GM19463 (cell line): ENCODE results near the gene COL13A1.

Source experiments
- ATAC-seq: cut with Tn5 transposase; IDR thresholded peaks from one replicate; pipeline ENCODE4 v1.9.1; 2021; ENCODE audit warnings: mild to moderate bottlenecking, moderate library complexity; ENCODE audit not compliant: unreplicated experiment

Gene COL13A1

DNA sequence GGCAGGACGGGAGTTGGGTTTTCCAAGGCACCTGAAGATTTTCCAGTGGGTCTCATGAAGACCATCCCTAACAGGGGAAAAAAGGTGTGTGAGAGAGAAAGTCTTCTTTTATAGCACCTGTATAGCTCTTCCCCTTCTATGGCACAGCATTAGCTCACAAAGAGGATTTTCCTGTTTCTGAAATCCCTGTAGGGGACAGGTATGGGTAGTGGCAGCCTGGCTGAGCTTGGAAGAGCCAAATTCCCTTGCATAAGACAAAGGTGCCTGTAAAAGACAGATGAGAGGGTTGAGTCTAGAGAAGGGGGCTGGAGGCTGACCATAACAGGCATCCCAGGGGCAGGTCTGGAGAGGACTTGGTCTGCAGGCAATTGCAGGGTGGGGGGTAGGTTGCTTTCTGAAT, 63.7 kb downstream of the COL13A1 start:
- no peak for ATAC-seq

DNA sequence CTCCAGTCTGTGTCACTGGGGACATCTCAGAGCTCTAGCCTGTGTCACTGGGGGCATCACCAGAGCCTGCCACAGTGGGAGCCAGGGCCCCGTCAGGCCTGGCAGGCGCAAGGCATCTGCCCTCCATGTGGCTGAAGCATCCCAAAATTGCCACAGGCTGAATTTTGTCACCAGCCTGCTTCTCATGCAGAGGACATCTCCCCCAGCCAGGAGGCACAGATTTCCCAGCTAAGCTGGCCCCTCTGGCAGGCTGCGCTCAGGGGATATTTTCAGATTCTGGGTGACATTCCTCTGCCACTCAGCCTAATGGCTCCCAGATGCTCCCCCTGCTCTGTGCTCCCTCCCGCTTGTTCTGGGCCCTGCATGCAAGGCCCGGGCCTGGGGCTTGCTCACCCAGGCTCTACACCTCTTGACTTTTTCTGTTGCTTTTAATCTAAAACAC, 64.6 kb downstream of the COL13A1 start:
- no peak for ATAC-seq

GRCh38 chr10:69866688-69867461, 65.2 kb downstream of the COL13A1 start:
- ATAC-seq = no peak

DNA sequence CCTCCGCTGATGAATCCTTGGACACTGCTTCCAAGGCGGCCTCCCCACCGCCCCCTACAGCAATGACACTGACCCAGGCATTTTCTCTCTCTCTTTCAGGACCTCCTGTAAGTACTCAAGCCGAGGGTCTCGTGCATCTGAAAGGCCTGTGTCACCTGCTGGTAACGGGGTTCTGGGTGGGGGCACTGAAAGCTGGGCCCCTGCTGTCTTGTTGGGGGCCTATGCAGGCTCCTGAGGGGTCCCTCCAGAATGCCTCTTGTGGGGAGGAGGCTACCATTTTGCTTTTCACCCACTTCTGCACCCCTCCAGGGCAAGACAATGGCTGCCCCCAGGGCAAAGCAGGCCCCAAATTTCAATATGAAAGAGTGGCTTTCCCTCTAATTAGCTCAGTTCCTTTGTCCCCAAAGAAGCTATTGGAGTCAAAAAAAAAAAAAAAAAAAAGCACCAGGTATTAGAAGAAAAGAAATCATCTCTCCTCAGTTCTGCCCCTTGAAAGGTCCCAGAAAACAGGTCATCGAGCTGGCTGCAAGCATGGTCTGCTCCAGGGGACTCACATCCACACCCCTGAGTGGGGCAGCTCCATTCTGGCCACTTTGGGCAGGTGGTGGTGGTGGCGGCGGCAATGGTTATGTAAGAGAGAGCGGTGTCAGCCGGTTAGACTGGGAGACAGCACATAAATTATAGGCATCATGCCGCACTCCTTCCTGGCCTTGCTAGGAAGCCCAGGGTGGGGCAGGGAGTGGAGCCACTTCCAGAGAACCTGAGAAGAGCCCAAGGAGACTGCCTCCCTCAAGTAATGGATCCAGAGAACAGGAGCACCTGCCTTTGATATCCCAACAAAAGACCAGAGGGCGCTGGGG, 66.2 kb downstream of the COL13A1 start:
- ATAC-seq = no peak

GRCh38 chr10:69868821-69869220, 67.1 kb downstream of the COL13A1 start:
- ATAC-seq = no peak

DNA sequence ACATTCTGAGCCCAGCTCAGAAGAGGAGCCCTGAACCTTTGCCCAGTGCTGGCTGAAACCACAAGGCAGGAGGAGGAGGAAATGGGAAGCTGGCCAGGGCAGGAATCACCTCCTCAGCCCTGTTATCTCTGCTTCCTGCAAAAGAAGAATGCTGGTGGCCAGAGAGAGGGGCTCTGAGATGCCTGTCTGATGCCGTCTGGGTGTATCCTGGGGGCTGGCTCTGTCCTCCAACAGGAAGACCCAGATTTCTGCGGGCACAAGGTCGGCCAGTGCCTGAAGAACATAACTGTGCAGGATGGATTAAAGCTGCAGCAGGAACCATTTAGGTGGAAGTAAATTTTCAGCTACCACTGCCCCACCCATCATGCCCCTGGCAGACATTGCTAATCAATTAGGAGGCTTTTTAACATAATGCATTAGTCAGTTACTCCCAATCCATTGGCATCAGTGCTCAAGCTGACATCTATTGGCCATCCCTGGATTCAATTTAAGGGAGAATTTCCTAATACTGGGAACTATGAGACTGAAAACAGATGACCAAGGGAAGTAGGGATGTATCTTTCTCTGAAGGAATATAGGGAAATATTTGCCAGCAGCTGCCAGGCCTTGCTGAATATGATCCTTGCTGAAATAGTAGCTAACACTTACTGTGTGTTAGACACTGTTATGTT, 67.7 kb downstream of the COL13A1 start:
- ATAC-seq = no peak

DNA sequence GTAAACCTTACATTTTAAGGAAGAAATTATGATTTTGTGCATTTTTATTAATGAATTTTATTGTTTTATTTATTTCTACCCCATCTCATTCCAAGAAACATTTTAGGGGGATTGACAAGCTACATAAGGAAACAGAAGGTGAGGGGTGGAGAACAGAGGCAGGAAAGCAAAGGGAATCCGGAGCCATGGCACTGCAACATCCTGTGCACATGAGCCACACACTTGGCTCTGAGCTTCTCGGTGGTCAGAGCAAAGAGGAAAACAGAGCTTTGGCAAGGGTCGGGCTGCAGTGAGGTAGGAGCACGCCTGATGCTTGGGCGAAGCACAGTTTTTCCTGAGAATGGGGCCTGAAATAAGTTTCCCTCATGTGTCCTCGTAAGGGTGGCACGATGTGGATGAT, 68.9 kb downstream of the COL13A1 start:
- ATAC-seq = no peak

DNA sequence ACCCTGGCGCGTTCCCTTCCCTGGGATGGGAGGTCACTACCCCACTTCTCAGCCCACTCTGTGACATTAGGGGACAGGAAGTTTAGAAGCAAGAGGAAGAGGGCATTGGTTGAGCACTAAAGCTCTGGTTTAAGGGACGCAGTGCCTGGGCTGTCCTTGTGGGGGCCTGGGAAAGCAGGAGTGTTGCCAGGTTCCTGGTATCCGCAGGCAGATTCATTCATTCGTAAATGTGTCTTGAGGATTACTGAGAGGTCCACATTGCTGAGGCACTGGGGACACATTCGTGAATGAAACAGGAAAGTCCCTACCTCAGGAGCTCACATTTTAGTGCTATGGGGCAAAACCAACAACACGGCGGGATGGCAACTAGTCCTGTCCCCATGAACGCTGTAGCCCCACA, 69.4 kb downstream of the COL13A1 start:
- no peak for ATAC-seq

GRCh38 chr10:69872323-69872722, 70.6 kb downstream of the COL13A1 start:
- ATAC-seq = no peak

GRCh38 chr10:69873135-69873639, 71.5 kb downstream of the COL13A1 start:
- ATAC-seq = no peak

- no peak for ATAC-seq
Observed at GRCh38 chr10:69874449-69874848, 72.7 kb downstream of the COL13A1 start.

- no peak for ATAC-seq
Observed at GRCh38 chr10:69875856-69876255, 74.2 kb downstream of the COL13A1 start.

DNA sequence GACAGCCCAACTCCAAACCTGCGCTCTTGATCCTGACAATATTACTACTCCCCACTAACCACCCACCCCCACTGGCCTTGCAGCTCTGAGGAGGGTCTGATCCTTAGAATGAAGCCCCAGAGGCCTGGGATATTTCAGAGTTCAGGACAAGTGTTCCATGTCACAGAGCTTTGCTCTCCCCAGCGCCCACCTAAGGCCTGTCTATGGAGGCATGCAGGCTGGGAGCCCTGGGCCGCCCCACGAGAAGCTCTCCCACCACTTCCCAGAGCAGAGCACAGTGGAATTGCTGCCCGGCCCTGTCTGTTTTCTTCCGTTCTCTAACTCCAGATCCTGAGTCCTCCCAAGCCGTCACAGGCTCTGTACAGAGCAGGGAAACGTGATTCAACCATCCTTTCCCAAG, 74.6 kb downstream of the COL13A1 start:
- ATAC-seq = no peak

DNA sequence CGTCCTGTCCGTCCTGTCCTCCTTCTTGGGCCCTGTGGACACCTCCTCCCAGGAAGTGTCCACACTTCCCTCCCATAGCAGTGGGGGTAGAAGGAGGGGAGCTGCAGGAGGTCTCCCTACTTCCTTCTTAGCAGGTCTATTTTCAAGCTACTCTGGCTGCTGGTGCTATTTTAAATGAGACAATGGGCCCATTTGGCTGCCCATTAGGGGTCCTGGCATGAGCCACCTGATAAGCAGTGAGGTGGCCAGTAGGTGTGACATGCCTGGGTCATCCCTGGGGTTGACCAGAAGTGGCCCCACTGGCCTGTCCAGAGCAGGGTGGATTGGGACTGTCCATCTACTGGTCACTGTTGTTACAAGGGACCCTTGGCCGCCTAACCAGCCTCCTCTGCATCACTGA, 75.2 kb downstream of the COL13A1 start:
- ATAC-seq = no peak

GRCh38 chr10:69878038-69878437, 76.3 kb downstream of the COL13A1 start:
- no peak for ATAC-seq

GRCh38 chr10:69878951-69879350, 77.2 kb downstream of the COL13A1 start:
- no peak for ATAC-seq

DNA sequence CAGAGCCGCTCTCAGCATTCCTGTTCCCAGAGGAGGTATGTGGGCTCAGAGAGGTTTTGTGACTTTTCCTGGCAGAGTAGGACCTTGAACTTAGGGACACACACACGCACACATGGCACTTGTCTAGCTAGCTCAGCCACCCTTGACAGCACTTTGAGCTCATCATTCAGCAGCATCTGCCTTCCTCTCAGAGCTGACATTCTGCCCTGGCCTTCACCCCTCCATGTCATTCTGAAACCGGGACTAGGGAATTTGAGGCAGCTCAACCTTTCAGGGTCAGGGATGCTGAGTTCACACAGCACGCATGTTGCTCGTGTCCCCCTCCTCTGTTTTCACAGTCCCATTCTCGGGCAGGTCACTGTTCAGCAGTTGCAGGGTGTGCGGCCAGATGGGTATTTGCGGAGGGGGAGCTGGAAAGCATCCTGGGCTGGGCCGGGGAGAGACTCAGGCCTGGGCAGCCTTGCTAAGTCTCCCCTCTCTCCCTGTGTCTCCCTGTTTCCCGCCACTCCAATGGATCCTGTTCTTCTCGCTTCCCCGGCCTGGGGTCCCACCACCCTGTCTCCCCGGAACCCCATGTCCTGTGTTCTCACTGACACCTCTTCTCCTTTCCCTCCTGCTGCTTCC, 78.0 kb downstream of the COL13A1 start:
- no peak for ATAC-seq

- ATAC-seq = no peak
Observed at GRCh38 chr10:69880301-69881081, 78.8 kb downstream of the COL13A1 start.

DNA sequence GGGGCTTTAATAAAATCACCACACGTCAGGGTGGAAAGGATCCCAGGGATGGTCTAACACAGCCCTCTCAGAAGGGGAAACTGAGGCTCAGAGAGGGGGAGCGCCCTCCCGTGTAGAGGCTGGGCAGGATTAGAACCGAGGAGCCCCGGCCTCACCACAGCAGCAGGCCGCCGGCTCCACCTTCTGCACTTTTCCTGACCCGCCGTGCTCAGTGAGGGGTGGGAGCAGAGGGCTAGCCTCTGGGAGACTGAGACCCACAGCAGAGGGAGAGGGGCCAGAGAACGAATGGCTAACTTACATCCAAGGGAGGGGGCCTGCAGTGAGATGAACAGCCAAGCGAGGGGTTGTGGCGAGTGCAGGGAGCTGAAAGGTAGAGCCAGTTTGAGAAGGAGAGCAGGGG, 79.5 kb downstream of the COL13A1 start:
- ATAC-seq = no peak
